Mesenteric fat pad (tissue), 1 donor: ENCODE results near the gene UPK3BL2. TPM values are rescaled to one million over a fixed set of nuclear protein-coding genes. Genes with fewer than 3 reads are reported as not detected.
"Not testable (repeated sequence)": the region's sequence is repeated elsewhere in the genome, so short reads cannot be mapped to it uniquely, and the experiment has no call there.

Source experiments
- DNase-seq: peaks from one replicate; pipeline ENCODE4 v3.0.0-alpha.2; 2020; ENCODE audit warnings: low spot score
- total RNA-seq: library from RNA; stranded (reverse); fragmentation: NEBNext Ultra II Directional; extraction: Animal tissue kit (Norgen Biotek cat#: 25700); gene quantifications from one replicate; pipeline ENCODE4 v1.2.1, GENCODE V29; 2021
- donor health status: DM: yes; HTN: yes; CAD: no.

UPK3BL2 gene
- total RNA-seq, 1 donor from 2014 or later: 9.9 TPM

- not testable (repeated sequence) for DNase-seq
Observed at GRCh38 chr7:102531583-102531982, 11.9 kb downstream of the UPK3BL2 start.

GRCh38 chr7:102527822-102528793 lies 15.4 kb downstream of the UPK3BL2 start:
- not testable (repeated sequence) for DNase-seq

- DNase-seq: not testable (repeated sequence)
Observed at GRCh38 chr7:102527182-102527581, 16.3 kb downstream of the UPK3BL2 start.

- DNase-seq: peak; percentile 77
Observed at GRCh38 chr7:102524803-102525202, 18.7 kb downstream of the UPK3BL2 start.

- DNase-seq: not testable (repeated sequence)
Observed at GRCh38 chr7:102520797-102521196, 22.7 kb downstream of the UPK3BL2 start.

GRCh38 chr7:102517550-102518147 lies 25.8 kb downstream of the UPK3BL2 start, which contains the start of gene RASA4B:
Gene RASA4B (minus strand): TSS chr7:102517777. CDS start chr7:102517710, 67 bp downstream.
- DNase-seq: not testable (repeated sequence)

GRCh38 chr7:102516951-102517350 lies 26.5 kb downstream of the UPK3BL2 start:
- not testable (repeated sequence) for DNase-seq

GRCh38 chr7:102515889-102516288 lies 27.6 kb downstream of the UPK3BL2 start:
- DNase-seq: not testable (repeated sequence)

GRCh38 chr7:102514881-102515721 lies 28.4 kb downstream of the UPK3BL2 start:
- DNase-seq: not testable (repeated sequence)

- not testable (repeated sequence) for DNase-seq
Observed at GRCh38 chr7:102512642-102513221, 30.8 kb downstream of the UPK3BL2 start.

- not testable (repeated sequence) for DNase-seq
Observed at GRCh38 chr7:102511860-102512522, 31.5 kb downstream of the UPK3BL2 start.

- not testable (repeated sequence) for DNase-seq
Observed at GRCh38 chr7:102510575-102510974, 32.9 kb downstream of the UPK3BL2 start.

GRCh38 chr7:102507410-102508088 lies 35.9 kb downstream of the UPK3BL2 start:
- DNase-seq: not testable (repeated sequence)

GRCh38 chr7:102505298-102506185 lies 38.0 kb downstream of the UPK3BL2 start:
- DNase-seq: not testable (repeated sequence)

GRCh38 chr7:102503141-102503540 lies 40.4 kb downstream of the UPK3BL2 start:
- not testable (repeated sequence) for DNase-seq

GRCh38 chr7:102498321-102498720 lies 45.2 kb downstream of the UPK3BL2 start:
- DNase-seq: not testable (repeated sequence)

- not testable (repeated sequence) for DNase-seq
Observed at GRCh38 chr7:102497308-102497707, 46.2 kb downstream of the UPK3BL2 start.

GRCh38 chr7:102496861-102497260 lies 46.6 kb downstream of the UPK3BL2 start:
- DNase-seq: not testable (repeated sequence)
